Measurements from ENCODE around the gene PKP1.

PKP1 gene

GRCh38 chr1:201272799-201273198 is 10.5 kb upstream of the PKP1 start:
- H3K36me3 ChIP-seq (ENCODE audit: insufficient read depth, low read length), result no peaks in the 10 kb centered on the region
- no peak overlapping the region for H3K9ac ChIP-seq (ENCODE audit: low read length)
- H3K4me3 ChIP-seq (ENCODE audit: low read depth in 1 of 2, low read length in 2 of 2), result no peak overlapping the region
- H3K9me3 ChIP-seq (ENCODE audit: low read length), result no peaks in the 10 kb centered on the region
- H3K4me1 ChIP-seq (ENCODE audit: insufficient read depth, low read length), result no peaks in the 10 kb centered on the region
- H3K27me3 ChIP-seq (ENCODE audit: control insufficient read depth in 1 of 2, insufficient read depth in 2 of 2, low read length in 2 of 2), result peaks cover 0 to 5% of the 10 kb centered on the region in 2 donors
- no peak overlapping the region for H3K27ac ChIP-seq (ENCODE audit: low read depth, low read length)

- Histone ChIP-seq H3K27me3 (ENCODE audit: control insufficient read depth in 1 of 2, insufficient read depth in 2 of 2, low read length in 2 of 2) (peaks cover 0 to 8% of the 10 kb centered on the region in 2 donors), H3K4me3 (ENCODE audit: low read depth in 1 of 2, low read length in 2 of 2) (no peak overlapping the region), H3K9me3 (ENCODE audit: low read length) (no peaks in the 10 kb centered on the region), H3K27ac (ENCODE audit: low read depth, low read length) (no peak overlapping the region), H3K4me1 (ENCODE audit: insufficient read depth, low read length) (no peaks in the 10 kb centered on the region), H3K9ac (ENCODE audit: low read length) (no peak overlapping the region), H3K36me3 (ENCODE audit: insufficient read depth, low read length) (no peaks in the 10 kb centered on the region)
Observed at GRCh38 chr1:201274616-201275252, 8.6 kb upstream of the PKP1 start.

GRCh38 chr1:201275253-201275666 is 8.0 kb upstream of the PKP1 start:
- H3K27ac ChIP-seq (ENCODE audit: low read depth, low read length), result no peak overlapping the region
- no peak overlapping the region for H3K9ac ChIP-seq (ENCODE audit: low read length)
- no peaks in the 10 kb centered on the region for H3K4me1 ChIP-seq (ENCODE audit: insufficient read depth, low read length)
- H3K27me3 ChIP-seq (ENCODE audit: control insufficient read depth in 1 of 2, insufficient read depth in 2 of 2, low read length in 2 of 2), result peaks cover 0 to 5% of the 10 kb centered on the region in 2 donors
- H3K9me3 ChIP-seq (ENCODE audit: low read length), result no peaks in the 10 kb centered on the region
- H3K36me3 ChIP-seq (ENCODE audit: insufficient read depth, low read length), result no peaks in the 10 kb centered on the region
- no peak overlapping the region for H3K4me3 ChIP-seq (ENCODE audit: low read depth in 1 of 2, low read length in 2 of 2)

GRCh38 chr1:201276891-201277290 is 6.4 kb upstream of the PKP1 start:
- Histone ChIP-seq H3K36me3 (ENCODE audit: insufficient read depth, low read length) (no peaks in the 10 kb centered on the region), H3K27me3 (ENCODE audit: control insufficient read depth in 1 of 2, insufficient read depth in 2 of 2, low read length in 2 of 2) (peaks cover 0 to 10% of the 10 kb centered on the region in 2 donors), H3K27ac (ENCODE audit: low read depth, low read length) (no peak overlapping the region), H3K4me1 (ENCODE audit: insufficient read depth, low read length) (no peaks in the 10 kb centered on the region), H3K4me3 (ENCODE audit: low read depth in 1 of 2, low read length in 2 of 2) (no peak overlapping the region), H3K9ac (ENCODE audit: low read length) (no peak overlapping the region), H3K9me3 (ENCODE audit: low read length) (no peaks in the 10 kb centered on the region)

- Histone ChIP-seq H3K4me3 (ENCODE audit: low read depth in 1 of 2, low read length in 2 of 2) (no peak overlapping the region), H3K27me3 (ENCODE audit: control insufficient read depth in 1 of 2, insufficient read depth in 2 of 2, low read length in 2 of 2) (peaks cover 3 to 13% of the 10 kb centered on the region in 2 donors), H3K9me3 (ENCODE audit: low read length) (no peaks in the 10 kb centered on the region), H3K27ac (ENCODE audit: low read depth, low read length) (no peak overlapping the region), H3K9ac (ENCODE audit: low read length) (no peak overlapping the region), H3K4me1 (ENCODE audit: insufficient read depth, low read length) (no peaks in the 10 kb centered on the region), H3K36me3 (ENCODE audit: insufficient read depth, low read length) (no peaks in the 10 kb centered on the region)
Observed at GRCh38 chr1:201277441-201277840, 5.9 kb upstream of the PKP1 start.

GRCh38 chr1:201279313-201279712 is 4.0 kb upstream of the PKP1 start:
- H3K27ac ChIP-seq (ENCODE audit: low read depth, low read length), result no peak overlapping the region
- no peak overlapping the region for H3K4me3 ChIP-seq (ENCODE audit: low read depth in 1 of 2, low read length in 2 of 2)
- peaks cover 9 to 32% of the 10 kb centered on the region in 2 donors for H3K27me3 ChIP-seq (ENCODE audit: control insufficient read depth in 1 of 2, insufficient read depth in 2 of 2, low read length in 2 of 2)
- no peaks in the 10 kb centered on the region for H3K36me3 ChIP-seq (ENCODE audit: insufficient read depth, low read length)
- H3K9me3 ChIP-seq (ENCODE audit: low read length), result no peaks in the 10 kb centered on the region
- peaks cover 7% of the 10 kb centered on the region for H3K4me1 ChIP-seq (ENCODE audit: insufficient read depth, low read length)
- no peak overlapping the region for H3K9ac ChIP-seq (ENCODE audit: low read length)

- H3K4me1 ChIP-seq (ENCODE audit: insufficient read depth, low read length), result peaks cover 7% of the 10 kb centered on the region
- H3K36me3 ChIP-seq (ENCODE audit: insufficient read depth, low read length), result no peaks in the 10 kb centered on the region
- H3K9ac ChIP-seq (ENCODE audit: low read length), result no peak overlapping the region
- H3K27me3 ChIP-seq (ENCODE audit: control insufficient read depth in 1 of 2, insufficient read depth in 2 of 2, low read length in 2 of 2), result peaks cover 9 to 36% of the 10 kb centered on the region in 2 donors
- no peaks in the 10 kb centered on the region for H3K9me3 ChIP-seq (ENCODE audit: low read length)
- no peak overlapping the region for H3K27ac ChIP-seq (ENCODE audit: low read depth, low read length)
- no peak overlapping the region for H3K4me3 ChIP-seq (ENCODE audit: low read depth in 1 of 2, low read length in 2 of 2)
Observed at GRCh38 chr1:201280884-201281283, 2.4 kb upstream of the PKP1 start.

- no peaks in the 10 kb centered on the region for H3K36me3 ChIP-seq (ENCODE audit: insufficient read depth, low read length)
- H3K4me3 ChIP-seq (ENCODE audit: low read depth in 1 of 2, low read length in 2 of 2), result no peak overlapping the region
- peaks cover 7% of the 10 kb centered on the region for H3K4me1 ChIP-seq (ENCODE audit: insufficient read depth, low read length)
- H3K9me3 ChIP-seq (ENCODE audit: low read length), result no peaks in the 10 kb centered on the region
- no peak overlapping the region for H3K9ac ChIP-seq (ENCODE audit: low read length)
- H3K27me3 ChIP-seq (ENCODE audit: control insufficient read depth in 1 of 2, insufficient read depth in 2 of 2, low read length in 2 of 2), result peaks cover 9 to 36% of the 10 kb centered on the region in 2 donors
- no peak overlapping the region for H3K27ac ChIP-seq (ENCODE audit: low read depth, low read length)
Observed at GRCh38 chr1:201281573-201281972, 1.7 kb upstream of the PKP1 start.

- no peak overlapping the region for H3K27ac ChIP-seq (ENCODE audit: low read depth, low read length)
- no peak overlapping the region for H3K4me3 ChIP-seq (ENCODE audit: low read depth in 1 of 2, low read length in 2 of 2)
- H3K36me3 ChIP-seq (ENCODE audit: insufficient read depth, low read length), result no peaks in the 10 kb centered on the region
- H3K4me1 ChIP-seq (ENCODE audit: insufficient read depth, low read length), result peaks cover 7% of the 10 kb centered on the region
- no peaks in the 10 kb centered on the region for H3K9me3 ChIP-seq (ENCODE audit: low read length)
- no peak overlapping the region for H3K9ac ChIP-seq (ENCODE audit: low read length)
- peaks cover 9 to 36% of the 10 kb centered on the region in 2 donors for H3K27me3 ChIP-seq (ENCODE audit: control insufficient read depth in 1 of 2, insufficient read depth in 2 of 2, low read length in 2 of 2)
Observed at GRCh38 chr1:201282216-201282615, 1.1 kb upstream of the PKP1 start.

- no peak overlapping the region for H3K27ac ChIP-seq (ENCODE audit: low read depth, low read length)
- H3K9me3 ChIP-seq (ENCODE audit: low read length), result no peaks in the 10 kb centered on the region
- H3K27me3 ChIP-seq (ENCODE audit: control insufficient read depth in 1 of 2, insufficient read depth in 2 of 2, low read length in 2 of 2), result peaks cover 9 to 36% of the 10 kb centered on the region in 2 donors
- no peaks in the 10 kb centered on the region for H3K36me3 ChIP-seq (ENCODE audit: insufficient read depth, low read length)
- no peak overlapping the region for H3K4me3 ChIP-seq (ENCODE audit: low read depth in 1 of 2, low read length in 2 of 2)
- peaks cover 7% of the 10 kb centered on the region for H3K4me1 ChIP-seq (ENCODE audit: insufficient read depth, low read length)
- H3K9ac ChIP-seq (ENCODE audit: low read length), result no peak overlapping the region
Observed at GRCh38 chr1:201283836-201284553, 689 bp downstream of the PKP1 start.

- H3K27ac ChIP-seq (ENCODE audit: low read depth, low read length), result no peak overlapping the region
- peaks cover 7% of the 10 kb centered on the region for H3K4me1 ChIP-seq (ENCODE audit: insufficient read depth, low read length)
- no peaks in the 10 kb centered on the region for H3K9me3 ChIP-seq (ENCODE audit: low read length)
- no peak overlapping the region for H3K4me3 ChIP-seq (ENCODE audit: low read depth in 1 of 2, low read length in 2 of 2)
- no peak overlapping the region for H3K9ac ChIP-seq (ENCODE audit: low read length)
- peaks cover 9 to 34% of the 10 kb centered on the region in 2 donors for H3K27me3 ChIP-seq (ENCODE audit: control insufficient read depth in 1 of 2, insufficient read depth in 2 of 2, low read length in 2 of 2)
- H3K36me3 ChIP-seq (ENCODE audit: insufficient read depth, low read length), result no peaks in the 10 kb centered on the region
Observed at GRCh38 chr1:201284636-201285035, 1.3 kb downstream of the PKP1 start.

GRCh38 chr1:201285846-201286245 is 2.5 kb downstream of the PKP1 start:
- H3K4me1 ChIP-seq (ENCODE audit: insufficient read depth, low read length), result peaks cover 7% of the 10 kb centered on the region
- H3K36me3 ChIP-seq (ENCODE audit: insufficient read depth, low read length), result no peaks in the 10 kb centered on the region
- H3K4me3 ChIP-seq (ENCODE audit: low read depth in 1 of 2, low read length in 2 of 2), result no peak overlapping the region
- no peak overlapping the region for H3K27ac ChIP-seq (ENCODE audit: low read depth, low read length)
- no peaks in the 10 kb centered on the region for H3K9me3 ChIP-seq (ENCODE audit: low read length)
- peaks cover 9 to 32% of the 10 kb centered on the region in 2 donors for H3K27me3 ChIP-seq (ENCODE audit: control insufficient read depth in 1 of 2, insufficient read depth in 2 of 2, low read length in 2 of 2)
- no peak overlapping the region for H3K9ac ChIP-seq (ENCODE audit: low read length)

Data from muscle layer of colon (tissue), 2 donors.